WI38 (cell line): ENCODE results near the gene TMEM8B.
"Not testable (repeated sequence)": the region's sequence is repeated elsewhere in the genome, so short reads cannot be mapped to it uniquely, and the experiment has no call there.

ENCODE experiments used
- H3K4me3 ChIP-seq: 2 replicates; pipeline ENCODE4 v1.5.1; 2011; ENCODE audit warnings: low read depth, mild to moderate bottlenecking, control low read depth, low read length
- TF ChIP-seq, protein P1 (sequence below): IDR thresholded peaks from 2 replicates; pipeline ENCODE4 v1.5.1; 2012; ENCODE audit warnings: low read depth, mild to moderate bottlenecking, control low read depth, low read length

Gene TMEM8B

DNA sequence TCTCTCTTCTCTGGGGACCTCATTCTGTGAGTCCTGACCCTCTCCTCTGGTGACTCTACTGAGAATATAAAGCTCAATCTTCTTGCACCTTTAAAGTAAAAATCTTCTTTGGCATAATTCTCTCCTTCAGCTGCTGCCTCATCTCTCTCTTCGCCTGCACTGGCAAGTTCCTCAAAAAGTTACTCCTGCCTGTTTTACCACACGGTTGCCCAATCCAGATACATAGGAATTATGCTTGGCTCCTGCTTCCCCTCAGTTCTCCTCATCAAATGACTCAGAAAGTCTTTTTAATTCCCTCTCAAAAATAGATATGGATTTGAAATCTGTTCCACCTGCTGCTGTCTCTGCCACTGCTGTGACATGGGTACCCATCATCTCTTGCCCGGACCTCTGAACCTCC, 62.6 kb downstream of the TMEM8B start:
- no peak overlapping the region for H3K4me3 ChIP-seq
- TF ChIP-seq, protein P1, sequence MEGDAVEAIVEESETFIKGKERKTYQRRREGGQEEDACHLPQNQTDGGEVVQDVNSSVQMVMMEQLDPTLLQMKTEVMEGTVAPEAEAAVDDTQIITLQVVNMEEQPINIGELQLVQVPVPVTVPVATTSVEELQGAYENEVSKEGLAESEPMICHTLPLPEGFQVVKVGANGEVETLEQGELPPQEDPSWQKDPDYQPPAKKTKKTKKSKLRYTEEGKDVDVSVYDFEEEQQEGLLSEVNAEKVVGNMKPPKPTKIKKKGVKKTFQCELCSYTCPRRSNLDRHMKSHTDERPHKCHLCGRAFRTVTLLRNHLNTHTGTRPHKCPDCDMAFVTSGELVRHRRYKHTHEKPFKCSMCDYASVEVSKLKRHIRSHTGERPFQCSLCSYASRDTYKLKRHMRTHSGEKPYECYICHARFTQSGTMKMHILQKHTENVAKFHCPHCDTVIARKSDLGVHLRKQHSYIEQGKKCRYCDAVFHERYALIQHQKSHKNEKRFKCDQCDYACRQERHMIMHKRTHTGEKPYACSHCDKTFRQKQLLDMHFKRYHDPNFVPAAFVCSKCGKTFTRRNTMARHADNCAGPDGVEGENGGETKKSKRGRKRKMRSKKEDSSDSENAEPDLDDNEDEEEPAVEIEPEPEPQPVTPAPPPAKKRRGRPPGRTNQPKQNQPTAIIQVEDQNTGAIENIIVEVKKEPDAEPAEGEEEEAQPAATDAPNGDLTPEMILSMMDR, result no peak

GRCh38 chr9:35892051-35892450, 63.0 kb downstream of the TMEM8B start:
- no peak overlapping the region for H3K4me3 ChIP-seq
- TF ChIP-seq, protein P1, result no peak

GRCh38 chr9:35896570-35896969, 67.5 kb downstream of the TMEM8B start:
- TF ChIP-seq, protein P1, result no peak
- no peak overlapping the region for H3K4me3 ChIP-seq

DNA sequence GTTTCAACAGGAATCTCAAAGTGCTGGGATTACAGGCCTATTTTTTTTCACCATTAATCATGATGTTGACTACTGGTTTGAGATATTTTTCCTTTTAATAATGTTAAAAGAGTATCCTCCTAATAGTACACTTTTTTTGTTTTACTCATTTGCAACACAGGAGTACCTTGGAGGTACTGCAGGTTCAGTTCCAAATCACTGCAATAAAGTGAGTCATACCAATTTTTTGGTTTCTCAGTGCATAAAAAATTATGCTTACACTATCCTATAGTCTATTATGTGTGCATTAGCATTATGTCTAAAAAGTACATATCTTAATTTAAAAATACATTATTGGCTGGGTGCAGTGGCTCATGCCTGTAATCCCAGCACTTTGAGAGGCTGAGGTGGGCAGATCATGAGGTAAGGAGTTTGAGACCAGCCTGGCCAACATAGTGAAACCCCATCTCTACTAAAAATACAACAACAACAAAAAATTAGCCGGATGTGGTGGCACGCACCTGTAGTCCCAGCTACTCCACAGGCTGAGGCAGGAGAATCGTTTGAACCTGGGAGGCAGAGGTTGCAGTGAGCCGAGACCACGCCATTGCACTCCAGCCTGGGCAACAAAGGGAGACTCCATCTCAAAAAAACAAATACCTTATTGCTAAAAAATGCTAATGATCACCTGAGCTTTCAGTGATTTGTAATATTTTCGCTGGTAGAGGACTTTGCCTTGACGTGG, 68.5 kb downstream of the TMEM8B start:
- not testable (repeated sequence) for H3K4me3 ChIP-seq

DNA sequence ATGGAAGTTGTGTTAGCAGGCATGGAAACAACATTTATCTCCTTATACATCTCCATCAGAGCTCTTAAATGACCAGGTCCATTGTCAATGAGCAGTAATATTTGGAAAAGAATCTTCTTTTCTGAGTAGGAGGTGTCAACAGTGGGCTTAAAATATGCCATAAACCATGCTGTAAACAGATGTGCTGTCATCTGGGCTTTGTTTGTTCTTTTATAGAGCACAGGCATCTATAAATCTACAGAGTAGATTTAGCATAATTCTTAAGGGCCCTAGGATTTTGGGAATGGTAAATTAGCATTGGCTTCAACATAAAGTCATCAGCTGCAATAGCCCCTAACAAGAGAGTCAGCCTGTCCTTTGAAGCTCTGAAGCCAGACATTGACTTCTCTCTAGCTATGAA, 69.3 kb downstream of the TMEM8B start:
- TF ChIP-seq, protein P1, result no peak
- H3K4me3 ChIP-seq, result no peak overlapping the region

- TF ChIP-seq, protein P1, result no peak
- no peak overlapping the region for H3K4me3 ChIP-seq
Observed at GRCh38 chr9:35899021-35899420, 70.0 kb downstream of the TMEM8B start.

DNA sequence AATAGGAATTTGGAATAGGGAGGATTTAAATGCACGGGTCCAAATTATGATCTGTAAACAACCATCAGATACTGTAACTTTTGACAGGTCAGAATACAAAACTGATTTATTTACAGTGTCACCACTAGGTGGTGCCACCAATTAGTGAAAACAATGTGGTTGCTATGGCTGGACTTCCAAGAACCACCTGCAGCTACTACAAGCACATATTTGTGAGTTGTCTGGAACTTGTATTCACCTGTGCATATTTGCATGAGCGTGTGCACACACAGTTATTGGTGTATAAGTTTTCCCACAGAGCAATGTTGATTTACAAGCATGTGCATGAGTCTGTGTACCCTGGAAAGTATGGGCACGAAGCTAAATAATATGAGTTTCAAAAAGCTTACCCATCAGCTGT, 74.0 kb downstream of the TMEM8B start:
- no peak overlapping the region for H3K4me3 ChIP-seq

More for the DNA sequence above, 74.0 kb downstream of the TMEM8B start:
- TF ChIP-seq, protein P1, result peak; percentile 31; the same call in 1 of the 2 replicates
